Lower leg skin (tissue), 4 donors: ENCODE measurements around the gene LNX1. TPM values are rescaled to one million over a fixed set of nuclear protein-coding genes. Genes with fewer than 3 reads are reported as not detected.

Source experiments
- DNase-seq, 2 donors: peaks; one replicate each; pipeline ENCODE4 v3.0.0-alpha.2; 2019; ENCODE audit warnings: low spot score in 2 of 2
- H3K4me3 ChIP-seq: fragments of 200-600 bp; sonication (generic); 2 replicates; pipeline ENCODE4 v1.5.1; 2017; ENCODE audit warnings: mild to moderate bottlenecking, low read depth; ENCODE audit not compliant: poor library complexity, severe bottlenecking
- CTCF ChIP-seq, 3 donors: fragments of 450-650 bp; IDR thresholded peaks; one replicate each; pipeline ENCODE4 v1.5.1; 2016; ENCODE audit warnings: antibody characterized with exemption in 3 of 3, mild to moderate bottlenecking in 3 of 3, moderate library complexity in 2 of 3
- POLR2A ChIP-seq, 2 donors: fragments of 450-650 bp; IDR thresholded peaks; one replicate each; pipeline ENCODE4 v1.6.1; 2016 to 2017; ENCODE audit warnings: antibody characterized with exemption in 2 of 2, mild to moderate bottlenecking in 1 of 2, moderate library complexity in 1 of 2
- WGBS, 2 donors: methylation state at CpG; one replicate each; pipeline ENCODE4 v1.1.5; 2018; 5-methylcytosine and 5-hydroxymethylcytosine counted together
- intact Hi-C: fragments of 100-400 bp; cut with DNase I; formaldehyde crosslinking; loops from one replicate; pipeline ENCODE4 v1.15.0; 2023; ENCODE audit warnings: low total_unique reads
- total RNA-seq, 4 donors: library from RNA; depleted of rRNA; stranded (reverse); fragments of >200 nt; gene quantifications; one replicate each; pipeline ENCODE4 v1.1.0, GENCODE V29; 2016

The LNX1 gene
- total RNA-seq, 4 donors from 2014 or later: 37.0 to 79.9 (median 49.5) TPM

GRCh38 chr4:53535567-53535966 lies 55.7 kb downstream of the LNX1 start:
- no peak for TF ChIP-seq POLR2A (IDR thresholded peaks at IDR 0.05)
- TF ChIP-seq CTCF (IDR thresholded peaks at IDR 0.05): no peak
- no peak overlapping the region for H3K4me3 ChIP-seq
- intact Hi-C loops: no loop called here
- no peak for DNase-seq
- WGBS, 2 donors: 58 to 71% methylated on average over 3 of the region's 3 CpGs

- DNase-seq: no peak
- TF ChIP-seq CTCF (IDR thresholded peaks at IDR 0.05): no peak
- no peak for TF ChIP-seq POLR2A (IDR thresholded peaks at IDR 0.05)
- WGBS, 2 donors: 79 to 82% methylated on average over 2 of the region's 2 CpGs
- no peak overlapping the region for H3K4me3 ChIP-seq
- intact Hi-C loops: no loop called here
These were observed 56.6 kb downstream of the LNX1 start for GRCh38 chr4:53534684-53535083.

- intact Hi-C loops: no loop called here
- TF ChIP-seq CTCF (IDR thresholded peaks at IDR 0.05): no peak
- WGBS, 2 donors: 75 to 100% methylated on average over 1 of the region's 1 CpG
These were observed 58.8 kb downstream of the LNX1 start for GRCh38 chr4:53532521-53532920.

GRCh38 chr4:53531585-53532224 lies 59.6 kb downstream of the LNX1 start:
- intact Hi-C loops: no loop called here
- TF ChIP-seq CTCF (IDR thresholded peaks at IDR 0.05) (no peak), POLR2A (IDR thresholded peaks at IDR 0.05) (no peak)
- DNase-seq: no peak
- WGBS, 2 donors: 73 to 76% methylated on average over 5 of the region's 5 CpGs
- no peak overlapping the region for H3K4me3 ChIP-seq

More at GRCh38 chr4:53532521-53532920, 58.8 kb downstream of the LNX1 start:
- no peak overlapping the region for H3K4me3 ChIP-seq
- DNase-seq: no peak

- 89% methylated on average over 3 of the region's 3 CpGs for WGBS, 2 donors
- no peak overlapping the region for H3K4me3 ChIP-seq
- intact Hi-C loops: no loop called here
- no peak for DNase-seq
- TF ChIP-seq CTCF (IDR thresholded peaks at IDR 0.05) (no peak), POLR2A (IDR thresholded peaks at IDR 0.05) (no peak)
These were observed 62.3 kb downstream of the LNX1 start for GRCh38 chr4:53529025-53529424.

- 92 to 94% methylated on average over 4 of the region's 4 CpGs for WGBS, 2 donors
- TF ChIP-seq POLR2A (IDR thresholded peaks at IDR 0.05): no peak
- TF ChIP-seq CTCF (IDR thresholded peaks at IDR 0.05): no peak
- H3K4me3 ChIP-seq: no peak overlapping the region
- DNase-seq: no peak
- intact Hi-C loops: no loop called here
These were observed 63.4 kb downstream of the LNX1 start for GRCh38 chr4:53527930-53528329.
